Measurements from ENCODE around the gene BMP5.

The BMP5 gene

GRCh38 chr6:55818482-55818881 lies 56.9 kb downstream of the BMP5 start:
- H3K36me3 ChIP-seq (ENCODE audit: insufficient read depth, insufficient read length, low read length): no peaks in the 10 kb centered on the region
- H3K4me3 ChIP-seq (ENCODE audit: insufficient read length, low read depth): no peak overlapping the region
- TF ChIP-seq YY1 (IDR thresholded peaks at IDR 0.05; ENCODE audit: insufficient read depth, insufficient read length) (no peak), ZNF274 (IDR thresholded peaks at IDR 0.05; ENCODE audit: low read depth, low read length) (no peak), SUZ12 (IDR thresholded peaks at IDR 0.05; ENCODE audit: extremely low read depth, insufficient read depth, insufficient read length) (no peak)
- no peaks in the 10 kb centered on the region for H3K9me3 ChIP-seq (ENCODE audit: insufficient read depth, low read length)
- no peak overlapping the region for H3K9ac ChIP-seq (ENCODE audit: insufficient read length, low read depth)
- DNase-seq (ENCODE audit: low read depth, low spot score): no peak
- no peaks in the 10 kb centered on the region for H3K27me3 ChIP-seq (ENCODE audit: insufficient read depth, insufficient read length)
- H3K4me1 ChIP-seq (ENCODE audit: insufficient read depth, insufficient read length): no peaks in the 10 kb centered on the region

DNA sequence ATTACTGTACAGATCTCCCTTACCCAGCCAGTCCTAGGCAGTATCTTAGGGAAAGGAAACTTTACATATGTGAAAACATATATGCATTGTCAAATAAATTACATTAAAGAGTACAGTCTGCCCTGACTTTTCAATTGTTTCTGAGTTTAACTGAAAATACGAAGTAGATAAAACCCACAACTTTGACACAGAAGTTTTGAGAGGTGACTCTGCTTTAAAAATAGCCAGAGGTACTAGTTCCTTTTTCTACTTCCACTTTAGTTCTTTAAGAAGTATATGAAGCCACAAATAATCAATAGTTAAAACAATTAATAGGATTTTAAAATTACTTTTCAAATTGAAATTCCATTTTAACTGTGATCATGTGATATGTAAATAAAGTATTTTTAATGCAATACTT lies 62.9 kb downstream of the BMP5 start:
- no peaks in the 10 kb centered on the region for H3K27me3 ChIP-seq (ENCODE audit: insufficient read depth, insufficient read length)
- TF ChIP-seq ZNF274 (IDR thresholded peaks at IDR 0.05; ENCODE audit: low read depth, low read length) (no peak), SUZ12 (IDR thresholded peaks at IDR 0.05; ENCODE audit: extremely low read depth, insufficient read depth, insufficient read length) (no peak), YY1 (IDR thresholded peaks at IDR 0.05; ENCODE audit: insufficient read depth, insufficient read length) (no peak)
- H3K4me1 ChIP-seq (ENCODE audit: insufficient read depth, insufficient read length): no peaks in the 10 kb centered on the region
- H3K36me3 ChIP-seq (ENCODE audit: insufficient read depth, insufficient read length, low read length): no peaks in the 10 kb centered on the region
- no peak overlapping the region for H3K9ac ChIP-seq (ENCODE audit: insufficient read length, low read depth)
- no peak overlapping the region for H3K4me3 ChIP-seq (ENCODE audit: insufficient read length, low read depth)
- H3K9me3 ChIP-seq (ENCODE audit: insufficient read depth, low read length): no peaks in the 10 kb centered on the region
- DNase-seq (ENCODE audit: low read depth, low spot score): no peak

GRCh38 chr6:55811074-55811473 lies 64.3 kb downstream of the BMP5 start:
- no peak overlapping the region for H3K4me3 ChIP-seq (ENCODE audit: insufficient read length, low read depth)
- no peaks in the 10 kb centered on the region for H3K27me3 ChIP-seq (ENCODE audit: insufficient read depth, insufficient read length)
- no peak overlapping the region for H3K9ac ChIP-seq (ENCODE audit: insufficient read length, low read depth)
- H3K36me3 ChIP-seq (ENCODE audit: insufficient read depth, insufficient read length, low read length): no peaks in the 10 kb centered on the region
- TF ChIP-seq YY1 (IDR thresholded peaks at IDR 0.05; ENCODE audit: insufficient read depth, insufficient read length): no peak
- TF ChIP-seq SUZ12 (IDR thresholded peaks at IDR 0.05; ENCODE audit: extremely low read depth, insufficient read depth, insufficient read length): no peak
- no peak for TF ChIP-seq ZNF274 (IDR thresholded peaks at IDR 0.05; ENCODE audit: low read depth, low read length)
- H3K9me3 ChIP-seq (ENCODE audit: insufficient read depth, low read length): no peaks in the 10 kb centered on the region
- H3K4me1 ChIP-seq (ENCODE audit: insufficient read depth, insufficient read length): no peaks in the 10 kb centered on the region
- no peak for DNase-seq (ENCODE audit: low read depth, low spot score)

DNA sequence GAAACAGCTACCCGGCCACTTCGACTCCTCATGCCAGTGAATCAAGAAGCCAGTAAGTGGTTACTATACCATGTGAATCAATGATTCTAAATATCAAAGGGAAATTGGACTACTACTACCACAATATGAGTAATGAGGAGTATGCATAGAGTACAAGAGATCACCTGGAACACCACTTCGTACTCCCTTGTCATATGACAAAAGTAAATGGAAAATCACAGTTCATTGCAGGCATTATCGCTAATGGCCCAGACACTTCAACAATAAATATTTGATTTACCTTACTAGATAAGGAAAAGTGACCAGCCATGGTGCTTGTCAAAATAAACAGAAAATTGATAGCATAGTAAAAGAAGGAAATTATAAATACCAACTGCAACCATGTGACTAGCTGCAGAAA lies 73.1 kb downstream of the BMP5 start:
- TF ChIP-seq YY1 (IDR thresholded peaks at IDR 0.05; ENCODE audit: insufficient read depth, insufficient read length) (no peak), ZNF274 (IDR thresholded peaks at IDR 0.05; ENCODE audit: low read depth, low read length) (no peak), SUZ12 (IDR thresholded peaks at IDR 0.05; ENCODE audit: extremely low read depth, insufficient read depth, insufficient read length) (no peak)
- H3K4me1 ChIP-seq (ENCODE audit: insufficient read depth, insufficient read length): no peaks in the 10 kb centered on the region
- no peak overlapping the region for H3K9ac ChIP-seq (ENCODE audit: insufficient read length, low read depth)
- H3K36me3 ChIP-seq (ENCODE audit: insufficient read depth, insufficient read length, low read length): no peaks in the 10 kb centered on the region
- no peaks in the 10 kb centered on the region for H3K9me3 ChIP-seq (ENCODE audit: insufficient read depth, low read length)
- DNase-seq (ENCODE audit: low read depth, low spot score): no peak
- H3K4me3 ChIP-seq (ENCODE audit: insufficient read length, low read depth): no peak overlapping the region
- H3K27me3 ChIP-seq (ENCODE audit: insufficient read depth, insufficient read length): no peaks in the 10 kb centered on the region

- Histone ChIP-seq H3K27me3 (ENCODE audit: insufficient read depth, insufficient read length) (no peaks in the 10 kb centered on the region), H3K36me3 (ENCODE audit: insufficient read depth, insufficient read length, low read length) (no peaks in the 10 kb centered on the region)
- TF ChIP-seq SUZ12 (IDR thresholded peaks at IDR 0.05; ENCODE audit: extremely low read depth, insufficient read depth, insufficient read length): no peak
- TF ChIP-seq YY1 (IDR thresholded peaks at IDR 0.05; ENCODE audit: insufficient read depth, insufficient read length): no peak
- no peak for TF ChIP-seq ZNF274 (IDR thresholded peaks at IDR 0.05; ENCODE audit: low read depth, low read length)
Measured at GRCh38 chr6:55798571-55798970, 76.8 kb downstream of the BMP5 start.

GRCh38 chr6:55794136-55794812 lies 81.1 kb downstream of the BMP5 start:
- TF ChIP-seq SUZ12 (IDR thresholded peaks at IDR 0.05; ENCODE audit: extremely low read depth, insufficient read depth, insufficient read length) (no peak), YY1 (IDR thresholded peaks at IDR 0.05; ENCODE audit: insufficient read depth, insufficient read length) (no peak), ZNF274 (IDR thresholded peaks at IDR 0.05; ENCODE audit: low read depth, low read length) (no peak)

More at GRCh38 chr6:55798571-55798970, 76.8 kb downstream of the BMP5 start:
- H3K9ac ChIP-seq (ENCODE audit: insufficient read length, low read depth): no peak overlapping the region
- H3K9me3 ChIP-seq (ENCODE audit: insufficient read depth, low read length): no peaks in the 10 kb centered on the region
- no peak for DNase-seq (ENCODE audit: low read depth, low spot score)
- H3K4me1 ChIP-seq (ENCODE audit: insufficient read depth, insufficient read length): no peaks in the 10 kb centered on the region
- no peak overlapping the region for H3K4me3 ChIP-seq (ENCODE audit: insufficient read length, low read depth)

DNA sequence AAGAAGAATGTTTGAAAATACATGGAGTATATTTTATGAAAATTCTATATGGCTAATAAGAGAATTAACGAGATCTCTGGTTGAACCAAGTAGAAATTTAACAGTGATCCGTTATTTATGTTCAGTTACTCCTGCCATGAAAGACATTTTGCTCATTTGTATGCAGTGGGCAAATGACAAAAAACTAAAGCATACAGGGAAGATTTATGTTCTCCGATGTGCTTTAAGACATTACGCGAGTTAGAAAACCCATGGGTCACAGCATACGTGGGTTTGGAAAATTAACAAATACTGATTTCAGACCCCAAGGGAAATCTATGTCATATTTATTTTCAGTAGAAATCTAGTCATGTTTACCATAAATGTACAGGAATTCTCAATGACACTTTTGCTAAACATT lies 90.1 kb downstream of the BMP5 start:
- H3K4me3 ChIP-seq (ENCODE audit: insufficient read length, low read depth): no peak overlapping the region
- TF ChIP-seq ZNF274 (IDR thresholded peaks at IDR 0.05; ENCODE audit: low read depth, low read length) (no peak), YY1 (IDR thresholded peaks at IDR 0.05; ENCODE audit: insufficient read depth, insufficient read length) (no peak), SUZ12 (IDR thresholded peaks at IDR 0.05; ENCODE audit: extremely low read depth, insufficient read depth, insufficient read length) (no peak)
- H3K4me1 ChIP-seq (ENCODE audit: insufficient read depth, insufficient read length): no peaks in the 10 kb centered on the region
- no peaks in the 10 kb centered on the region for H3K9me3 ChIP-seq (ENCODE audit: insufficient read depth, low read length)
- H3K9ac ChIP-seq (ENCODE audit: insufficient read length, low read depth): no peak overlapping the region
- H3K36me3 ChIP-seq (ENCODE audit: insufficient read depth, insufficient read length, low read length): no peaks in the 10 kb centered on the region
- DNase-seq (ENCODE audit: low read depth, low spot score): no peak
- no peaks in the 10 kb centered on the region for H3K27me3 ChIP-seq (ENCODE audit: insufficient read depth, insufficient read length)

More at GRCh38 chr6:55794136-55794812, 81.1 kb downstream of the BMP5 start:
- Histone ChIP-seq H3K36me3 (ENCODE audit: insufficient read depth, insufficient read length, low read length) (no peaks in the 10 kb centered on the region), H3K27me3 (ENCODE audit: insufficient read depth, insufficient read length) (no peaks in the 10 kb centered on the region), H3K4me3 (ENCODE audit: insufficient read length, low read depth) (no peak overlapping the region), H3K4me1 (ENCODE audit: insufficient read depth, insufficient read length) (no peaks in the 10 kb centered on the region), H3K9ac (ENCODE audit: insufficient read length, low read depth) (no peak overlapping the region), H3K9me3 (ENCODE audit: insufficient read depth, low read length) (no peaks in the 10 kb centered on the region)
- no peak for DNase-seq (ENCODE audit: low read depth, low spot score)

Data from NT2/D1 (cell line).